HG02759 (cell line): ENCODE results near the gene MIPEP.

ENCODE experiments used
- ATAC-seq: cut with Tn5 transposase; IDR thresholded peaks from one replicate; pipeline ENCODE4 v1.9.1; 2021; ENCODE audit warnings: mild to moderate bottlenecking, moderate library complexity; ENCODE audit not compliant: unreplicated experiment

MIPEP gene

DNA sequence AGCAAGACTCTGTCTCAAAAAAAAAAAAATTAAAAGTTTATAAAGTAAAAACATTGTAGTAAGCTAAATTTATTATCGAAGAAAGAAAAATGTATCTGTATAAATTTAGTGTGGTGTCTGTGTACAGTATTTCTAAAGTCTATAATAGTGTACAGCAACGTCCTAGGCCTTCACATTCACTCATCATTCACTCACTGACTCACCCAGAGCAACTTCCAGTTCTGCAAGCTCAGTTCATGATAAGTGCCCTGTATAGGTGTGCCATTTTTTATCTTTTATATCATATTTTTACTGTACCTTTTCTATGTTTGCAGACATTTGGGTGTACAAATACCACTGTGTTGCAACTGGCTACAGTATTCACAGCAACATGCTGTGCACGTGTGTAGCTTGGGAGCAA lies 200.9 kb downstream of the MIPEP start:
- ATAC-seq = no peak

DNA sequence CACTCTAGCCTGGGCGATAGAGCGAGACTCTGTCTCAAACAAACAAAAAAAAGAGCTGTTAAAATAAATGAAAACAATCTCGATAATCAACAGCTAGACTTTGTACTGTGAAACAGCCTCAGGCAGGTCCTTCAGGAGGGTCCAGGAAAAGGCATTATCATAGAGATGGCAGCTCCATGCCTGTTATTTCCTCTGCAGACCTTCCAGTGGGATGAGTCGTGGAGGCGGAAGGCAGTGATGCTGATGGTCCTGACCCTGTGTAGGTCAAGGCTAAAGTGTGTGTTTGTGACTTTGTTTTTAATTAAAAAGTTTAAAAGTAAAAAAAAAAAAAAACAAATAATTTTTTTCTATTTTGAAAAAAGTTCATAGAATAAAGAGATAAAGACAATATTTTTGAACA lies 201.6 kb downstream of the MIPEP start:
- ATAC-seq = no peak

DNA sequence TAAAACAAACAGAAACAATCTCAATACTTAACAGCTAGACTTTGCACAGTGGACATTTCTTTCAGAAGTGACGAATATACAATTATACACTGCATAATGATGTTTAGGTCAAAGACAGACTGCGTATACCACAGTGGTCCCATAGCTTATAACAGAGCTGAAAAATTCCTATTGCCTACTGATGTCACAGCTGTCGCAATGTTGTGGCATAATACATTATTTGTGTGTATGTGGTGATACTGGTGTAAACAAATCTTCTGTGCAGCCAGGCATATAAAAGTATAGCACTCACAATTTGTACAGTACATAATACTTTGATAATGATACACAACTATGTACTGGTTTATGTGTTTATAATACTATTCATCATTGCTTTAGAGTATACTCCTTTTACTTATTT lies 202.3 kb downstream of the MIPEP start:
- no peak for ATAC-seq

DNA sequence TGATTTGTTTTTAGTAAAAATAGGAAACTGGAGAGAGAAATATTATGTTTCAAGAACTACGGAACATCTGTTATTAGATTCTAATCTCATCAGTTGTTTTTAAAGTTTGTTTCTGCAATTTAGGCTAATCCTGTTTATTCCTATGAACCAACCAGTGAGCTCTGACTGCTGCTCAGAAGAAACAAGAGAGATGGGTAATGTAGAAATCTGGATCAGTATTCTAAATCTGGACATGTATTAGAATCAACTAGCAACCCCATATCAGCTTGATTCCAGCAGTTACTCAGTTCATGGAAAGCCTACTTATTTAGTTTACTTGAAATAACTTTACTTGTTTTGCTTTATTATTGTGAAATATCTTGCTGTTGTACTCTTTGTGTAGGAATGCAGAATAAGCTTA lies 203.8 kb downstream of the MIPEP start:
- ATAC-seq = no peak

DNA sequence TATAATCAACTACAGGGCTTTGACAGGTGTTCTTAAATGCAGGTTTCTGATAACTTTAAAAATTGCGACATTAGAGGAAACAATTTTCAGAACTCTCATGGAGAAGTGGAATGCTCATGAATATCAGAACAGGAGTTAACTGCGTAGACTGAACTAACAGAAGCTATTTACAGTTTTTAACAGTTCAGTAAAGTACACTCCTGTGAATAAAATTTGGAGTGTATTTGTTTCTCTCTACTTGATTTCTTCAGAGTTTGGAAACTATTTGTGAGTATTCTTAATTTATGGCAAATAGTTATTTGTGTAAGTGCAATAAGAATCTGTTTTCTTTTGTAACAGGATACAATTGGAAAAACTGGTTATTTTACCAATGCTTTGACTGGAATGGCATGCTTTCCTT lies 204.6 kb downstream of the MIPEP start:
- no peak for ATAC-seq

DNA sequence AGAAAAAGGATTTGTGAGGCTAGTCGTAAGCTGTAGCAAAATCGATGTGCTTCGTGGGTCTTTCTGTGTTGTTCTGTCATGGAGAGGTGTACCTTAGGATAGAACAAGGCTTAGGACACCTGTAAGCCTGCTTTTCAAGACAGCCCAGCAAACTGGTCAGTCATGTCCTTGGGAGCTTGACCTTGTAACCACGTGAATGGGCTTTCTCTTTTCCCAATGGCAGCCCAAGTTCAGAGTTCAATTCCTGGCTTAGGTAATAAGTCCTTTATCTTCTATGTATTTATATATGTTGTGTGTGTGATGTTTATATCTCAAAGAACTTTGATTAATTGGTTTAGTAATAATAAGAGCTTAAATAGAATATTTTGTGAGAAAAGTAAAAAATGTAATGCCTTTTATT lies 206.1 kb downstream of the MIPEP start:
- ATAC-seq = no peak

DNA sequence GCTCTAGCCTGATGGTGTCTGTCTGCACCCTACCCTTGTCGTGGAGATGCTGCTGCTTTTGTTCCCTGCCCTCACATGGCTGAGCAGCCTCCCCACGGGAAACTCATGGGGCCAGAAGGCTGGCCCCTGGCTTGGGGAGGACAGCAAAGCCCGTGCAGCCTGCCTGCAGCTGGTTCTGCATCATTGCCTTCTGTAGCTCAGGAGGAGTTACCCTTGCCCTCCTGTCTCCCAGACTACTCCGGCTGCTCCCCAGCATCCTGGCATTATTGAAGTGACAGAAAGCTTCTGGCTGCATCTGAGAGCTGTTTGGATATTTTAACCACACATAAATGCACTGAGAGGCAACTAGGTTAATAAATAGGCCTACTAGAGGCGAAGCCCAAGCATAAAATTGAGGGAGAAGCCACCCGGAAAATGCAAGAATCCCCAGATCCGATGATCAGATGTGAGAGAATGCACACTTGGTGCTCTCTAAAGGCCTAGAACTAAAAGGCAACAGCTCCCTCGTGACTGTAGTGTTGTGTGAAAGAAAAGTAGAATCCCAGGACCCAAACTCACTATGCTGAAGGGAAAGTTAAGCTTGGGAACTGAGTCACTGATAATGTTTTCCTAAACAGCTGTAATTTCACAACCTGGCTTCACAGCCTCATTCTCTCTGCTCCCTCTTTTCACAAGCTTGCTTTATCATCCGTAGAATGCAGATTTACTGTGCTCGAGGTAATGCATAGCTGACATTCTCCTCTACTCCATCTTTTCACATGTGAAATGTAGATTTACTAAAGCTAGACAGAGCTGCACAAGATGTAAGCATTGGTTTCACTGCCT lies 208.1 kb downstream of the MIPEP start:
- no peak for ATAC-seq
